Neural crest cell (in vitro differentiated cells): ENCODE measurements around the gene SLC5A9. TPM values are rescaled to one million over a fixed set of nuclear protein-coding genes. Genes with fewer than 3 reads are reported as not detected.

ENCODE experiments used
- DNase-seq: peaks from one replicate; pipeline ENCODE4 v3.0.0; 2021; ENCODE audit warnings: low read depth, mixed read lengths, low spot score
- H3K27ac Mint-ChIP-seq: one replicate; pipeline ENCODE4 v1.8.0; 2021; ENCODE audit warnings: mild to moderate bottlenecking, mixed read lengths; ENCODE audit not compliant: unreplicated experiment
- H3K27me3 Mint-ChIP-seq: 2 replicates; pipeline ENCODE4 v1.8.0; 2021; ENCODE audit warnings: low read depth, mild to moderate bottlenecking, mixed read lengths
- H3K36me3 Mint-ChIP-seq: 2 replicates; pipeline ENCODE4 v1.8.0; 2021; ENCODE audit warnings: low read depth, mild to moderate bottlenecking, mixed read lengths
- H3K4me1 Mint-ChIP-seq: 2 replicates; pipeline ENCODE4 v1.8.0; 2021; ENCODE audit warnings: mixed read lengths
- H3K4me3 Mint-ChIP-seq: one replicate; pipeline ENCODE4 v1.8.0; 2021; ENCODE audit warnings: mild to moderate bottlenecking, mixed read lengths
- H3K9me3 Mint-ChIP-seq: 2 replicates; pipeline ENCODE4 v1.8.0; 2021; ENCODE audit warnings: mixed read lengths
- total RNA-seq: library from RNA; stranded (reverse); gene quantifications from 2 replicates; pipeline ENCODE4 v1.2.1, GENCODE V29; 2021
- TF ChIP-seq, protein P1 (sequence below): fragments of 200-600 bp; sonication (generic); conservative IDR thresholded peaks from 2 replicates; pipeline ENCODE4 v1.5.0; 2021; ENCODE audit warnings: antibody characterized with exemption, mild to moderate bottlenecking

The SLC5A9 gene
- total RNA-seq, 1 donor from 2014 or later: not detected

DNA sequence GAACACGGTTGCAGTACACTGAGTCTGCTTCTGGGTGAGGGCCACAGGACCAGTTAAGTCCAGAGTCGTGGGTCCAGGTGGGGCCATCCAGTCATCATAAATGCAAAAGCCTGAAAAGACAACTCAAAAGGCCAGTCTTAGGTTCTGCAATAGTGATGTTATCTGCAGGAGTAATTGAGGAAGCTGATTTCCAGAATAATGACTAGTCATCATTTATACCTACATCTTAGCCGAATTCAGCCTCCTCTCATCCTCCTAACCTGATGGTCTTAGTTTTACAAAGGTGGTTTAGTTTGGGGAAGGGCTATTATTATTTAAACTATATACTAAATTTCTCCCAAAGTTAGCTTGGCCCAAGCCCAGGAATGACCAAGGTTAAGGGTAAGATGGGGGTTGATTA lies 23.5 kb upstream of the SLC5A9 start:
- Mint-ChIP-seq H3K4me1 (peaks cover 10% of the 10 kb centered on the region), H3K4me3 (no peak overlapping the region), H3K36me3 (no peaks in the 10 kb centered on the region), H3K9me3 (no peaks in the 10 kb centered on the region), H3K27me3 (peaks cover 17% of the 10 kb centered on the region), H3K27ac (no peak overlapping the region)
- DNase-seq: no peak
- TF ChIP-seq, protein P1, sequence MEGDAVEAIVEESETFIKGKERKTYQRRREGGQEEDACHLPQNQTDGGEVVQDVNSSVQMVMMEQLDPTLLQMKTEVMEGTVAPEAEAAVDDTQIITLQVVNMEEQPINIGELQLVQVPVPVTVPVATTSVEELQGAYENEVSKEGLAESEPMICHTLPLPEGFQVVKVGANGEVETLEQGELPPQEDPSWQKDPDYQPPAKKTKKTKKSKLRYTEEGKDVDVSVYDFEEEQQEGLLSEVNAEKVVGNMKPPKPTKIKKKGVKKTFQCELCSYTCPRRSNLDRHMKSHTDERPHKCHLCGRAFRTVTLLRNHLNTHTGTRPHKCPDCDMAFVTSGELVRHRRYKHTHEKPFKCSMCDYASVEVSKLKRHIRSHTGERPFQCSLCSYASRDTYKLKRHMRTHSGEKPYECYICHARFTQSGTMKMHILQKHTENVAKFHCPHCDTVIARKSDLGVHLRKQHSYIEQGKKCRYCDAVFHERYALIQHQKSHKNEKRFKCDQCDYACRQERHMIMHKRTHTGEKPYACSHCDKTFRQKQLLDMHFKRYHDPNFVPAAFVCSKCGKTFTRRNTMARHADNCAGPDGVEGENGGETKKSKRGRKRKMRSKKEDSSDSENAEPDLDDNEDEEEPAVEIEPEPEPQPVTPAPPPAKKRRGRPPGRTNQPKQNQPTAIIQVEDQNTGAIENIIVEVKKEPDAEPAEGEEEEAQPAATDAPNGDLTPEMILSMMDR: no peak

GRCh38 chr1:48200166-48200900 lies 22.2 kb upstream of the SLC5A9 start:
- no peak overlapping the region for H3K4me3 Mint-ChIP-seq
- H3K4me1 Mint-ChIP-seq: peaks cover 10% of the 10 kb centered on the region
- no peaks in the 10 kb centered on the region for H3K36me3 Mint-ChIP-seq
- TF ChIP-seq, protein P1: no peak
- H3K27ac Mint-ChIP-seq: no peak overlapping the region
- no peak for DNase-seq
- peaks cover 15% of the 10 kb centered on the region for H3K27me3 Mint-ChIP-seq
- H3K9me3 Mint-ChIP-seq: no peaks in the 10 kb centered on the region

DNA sequence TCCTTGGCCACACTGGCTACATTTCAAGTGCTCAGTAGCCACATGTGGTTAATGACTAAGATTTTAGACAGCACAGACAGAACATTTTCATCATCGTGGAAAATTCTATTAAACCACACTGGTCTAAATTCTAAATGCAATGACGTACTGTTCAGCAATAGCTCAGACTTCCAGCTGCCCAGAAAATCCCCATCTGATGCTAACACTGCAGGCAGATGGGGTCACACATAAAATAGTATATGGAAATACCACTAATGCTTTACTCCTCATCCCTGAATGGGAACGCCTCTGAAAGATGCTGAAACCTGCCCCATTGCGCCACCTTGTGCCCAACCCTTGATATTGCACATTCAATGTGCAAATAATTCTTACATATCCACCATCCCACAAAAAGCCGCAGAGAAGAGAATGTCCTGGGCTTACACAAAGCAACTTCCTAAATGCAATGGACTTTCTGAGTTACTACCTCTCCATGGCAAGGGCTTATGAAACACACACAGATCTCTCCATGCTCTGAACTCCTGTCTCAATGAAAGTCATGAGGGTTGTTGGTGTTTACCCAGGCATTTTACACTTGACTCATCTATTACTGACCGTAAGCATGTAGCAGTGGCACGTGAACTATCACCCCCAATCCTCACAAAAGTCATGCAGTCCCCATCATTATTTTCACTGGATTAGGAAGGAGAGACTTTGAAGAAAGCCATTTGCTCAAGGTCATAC lies 20.3 kb upstream of the SLC5A9 start:
- H3K4me1 Mint-ChIP-seq: peaks cover 10% of the 10 kb centered on the region
- TF ChIP-seq, protein P1: peak; percentile 86
- H3K9me3 Mint-ChIP-seq: no peaks in the 10 kb centered on the region
- H3K4me3 Mint-ChIP-seq: no peak overlapping the region
- no peak overlapping the region for H3K27ac Mint-ChIP-seq
- H3K36me3 Mint-ChIP-seq: no peaks in the 10 kb centered on the region
- H3K27me3 Mint-ChIP-seq: peaks cover 15% of the 10 kb centered on the region
- peak; percentile 72 for DNase-seq

- Mint-ChIP-seq H3K4me1 (peaks cover 10% of the 10 kb centered on the region), H3K4me3 (no peak overlapping the region), H3K27ac (no peak overlapping the region)
These were observed 19.1 kb upstream of the SLC5A9 start for GRCh38 chr1:48203287-48203900.

GRCh38 chr1:48205522-48205921 lies 17.0 kb upstream of the SLC5A9 start:
- Mint-ChIP-seq H3K9me3 (no peaks in the 10 kb centered on the region), H3K36me3 (no peaks in the 10 kb centered on the region), H3K27me3 (peaks cover 15% of the 10 kb centered on the region), H3K4me1 (no peaks in the 10 kb centered on the region), H3K4me3 (no peak overlapping the region), H3K27ac (no peak overlapping the region)
- TF ChIP-seq, protein P1: no peak
- no peak for DNase-seq

More at GRCh38 chr1:48203287-48203900, 19.1 kb upstream of the SLC5A9 start:
- Mint-ChIP-seq H3K9me3 (no peaks in the 10 kb centered on the region), H3K27me3 (peaks cover 15% of the 10 kb centered on the region), H3K36me3 (no peaks in the 10 kb centered on the region)
- TF ChIP-seq, protein P1: peak; percentile 76
- no peak for DNase-seq
